ENCODE measurements around the gene ATP13A4. TPM values are rescaled to one million over a fixed set of nuclear protein-coding genes. Genes with fewer than 3 reads are reported as not detected.
"Not testable (repeated sequence)": the region's sequence is repeated elsewhere in the genome, so short reads cannot be mapped to it uniquely, and the experiment has no call there.

The ATP13A4 gene
- total RNA-seq, 1 donor from 2014 or later = not detected

DNA sequence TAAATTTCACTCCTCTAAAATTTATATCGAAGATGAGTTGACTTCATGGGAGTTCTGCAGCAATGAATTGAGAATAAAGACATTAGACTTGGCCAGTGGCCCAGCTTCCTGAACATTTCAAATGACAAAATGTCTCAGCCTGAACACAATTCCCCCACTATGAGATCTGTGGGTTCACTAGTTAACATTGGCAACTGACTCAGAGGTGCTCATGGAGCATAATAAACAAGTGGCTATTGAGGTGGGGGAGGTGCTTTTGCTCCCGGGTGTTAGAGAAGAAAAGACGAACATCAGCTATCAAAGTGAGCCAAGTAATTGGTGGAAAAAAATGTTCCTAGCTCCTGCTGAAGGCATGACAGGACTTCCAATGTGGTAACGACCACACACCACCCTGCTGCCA is 6.3 kb downstream of the ATP13A4 start:
- peaks cover 11% of the 10 kb centered on the region for H3K9me3 Mint-ChIP-seq (ENCODE audit: low read depth)

DNA sequence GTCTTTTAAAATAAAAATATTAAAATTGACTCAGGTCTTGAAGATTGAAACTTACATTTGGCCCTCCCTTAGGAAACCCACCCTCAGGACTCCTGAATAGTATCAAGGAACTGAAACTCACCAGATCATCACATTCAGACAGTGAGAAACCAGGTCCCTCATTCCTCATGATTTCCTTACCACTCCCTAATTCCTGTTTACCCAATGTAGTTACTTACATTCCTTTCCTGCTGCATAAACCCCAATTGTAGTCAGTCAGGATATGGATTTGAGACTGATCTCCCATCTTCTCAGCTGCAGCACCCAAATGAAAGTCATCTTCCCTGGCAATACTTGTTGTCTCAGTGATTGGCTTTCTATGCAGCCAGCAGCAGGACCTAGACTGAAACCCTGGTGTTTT is 8.6 kb downstream of the ATP13A4 start:
- no peak for DNase-seq (ENCODE audit: low spot score)
- TF ChIP-seq, protein P1, sequence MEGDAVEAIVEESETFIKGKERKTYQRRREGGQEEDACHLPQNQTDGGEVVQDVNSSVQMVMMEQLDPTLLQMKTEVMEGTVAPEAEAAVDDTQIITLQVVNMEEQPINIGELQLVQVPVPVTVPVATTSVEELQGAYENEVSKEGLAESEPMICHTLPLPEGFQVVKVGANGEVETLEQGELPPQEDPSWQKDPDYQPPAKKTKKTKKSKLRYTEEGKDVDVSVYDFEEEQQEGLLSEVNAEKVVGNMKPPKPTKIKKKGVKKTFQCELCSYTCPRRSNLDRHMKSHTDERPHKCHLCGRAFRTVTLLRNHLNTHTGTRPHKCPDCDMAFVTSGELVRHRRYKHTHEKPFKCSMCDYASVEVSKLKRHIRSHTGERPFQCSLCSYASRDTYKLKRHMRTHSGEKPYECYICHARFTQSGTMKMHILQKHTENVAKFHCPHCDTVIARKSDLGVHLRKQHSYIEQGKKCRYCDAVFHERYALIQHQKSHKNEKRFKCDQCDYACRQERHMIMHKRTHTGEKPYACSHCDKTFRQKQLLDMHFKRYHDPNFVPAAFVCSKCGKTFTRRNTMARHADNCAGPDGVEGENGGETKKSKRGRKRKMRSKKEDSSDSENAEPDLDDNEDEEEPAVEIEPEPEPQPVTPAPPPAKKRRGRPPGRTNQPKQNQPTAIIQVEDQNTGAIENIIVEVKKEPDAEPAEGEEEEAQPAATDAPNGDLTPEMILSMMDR (IDR thresholded peaks at IDR 0.05) = no peak
- Mint-ChIP-seq H3K4me1 (ENCODE audit: low read depth) (no peaks in the 10 kb centered on the region), H3K4me3 (ENCODE audit: unreplicated experiment) (no peak overlapping the region), H3K27me3 (ENCODE audit: low read depth) (peaks cover 5% of the 10 kb centered on the region), H3K36me3 (ENCODE audit: low read depth) (no peaks in the 10 kb centered on the region), H3K9me3 (ENCODE audit: low read depth) (peaks cover 14% of the 10 kb centered on the region), H3K27ac (ENCODE audit: unreplicated experiment) (no peak overlapping the region)

More for the DNA sequence above, 6.3 kb downstream of the ATP13A4 start:
- TF ChIP-seq, protein P1 (IDR thresholded peaks at IDR 0.05) = no peak
- DNase-seq (ENCODE audit: low spot score) = no peak
- Mint-ChIP-seq H3K4me3 (ENCODE audit: unreplicated experiment) (no peak overlapping the region), H3K36me3 (ENCODE audit: low read depth) (no peaks in the 10 kb centered on the region), H3K4me1 (ENCODE audit: low read depth) (no peaks in the 10 kb centered on the region), H3K27me3 (ENCODE audit: low read depth) (peaks cover 4% of the 10 kb centered on the region), H3K27ac (ENCODE audit: unreplicated experiment) (no peak overlapping the region)

GRCh38 chr3:193545304-193545703 is 9.4 kb downstream of the ATP13A4 start:
- no peak for DNase-seq (ENCODE audit: low spot score)
- peaks cover 14% of the 10 kb centered on the region for H3K9me3 Mint-ChIP-seq (ENCODE audit: low read depth)
- H3K4me1 Mint-ChIP-seq (ENCODE audit: low read depth) = no peaks in the 10 kb centered on the region
- no peaks in the 10 kb centered on the region for H3K36me3 Mint-ChIP-seq (ENCODE audit: low read depth)
- no peak overlapping the region for H3K4me3 Mint-ChIP-seq (ENCODE audit: unreplicated experiment)
- TF ChIP-seq, protein P1 (IDR thresholded peaks at IDR 0.05) = no peak
- H3K27ac Mint-ChIP-seq (ENCODE audit: unreplicated experiment) = no peak overlapping the region
- peaks cover 5% of the 10 kb centered on the region for H3K27me3 Mint-ChIP-seq (ENCODE audit: low read depth)

- no peak for DNase-seq (ENCODE audit: low spot score)
- Mint-ChIP-seq H3K4me1 (ENCODE audit: low read depth) (no peaks in the 10 kb centered on the region), H3K9me3 (ENCODE audit: low read depth) (peaks cover 14% of the 10 kb centered on the region), H3K36me3 (ENCODE audit: low read depth) (no peaks in the 10 kb centered on the region), H3K4me3 (ENCODE audit: unreplicated experiment) (no peak overlapping the region), H3K27ac (ENCODE audit: unreplicated experiment) (no peak overlapping the region), H3K27me3 (ENCODE audit: low read depth) (peaks cover 5% of the 10 kb centered on the region)
- TF ChIP-seq, protein P1 (IDR thresholded peaks at IDR 0.05) = no peak
These were observed 10.4 kb downstream of the ATP13A4 start for GRCh38 chr3:193544289-193544688.

- TF ChIP-seq, protein P1 (IDR thresholded peaks at IDR 0.05) = no peak
These were observed 24.2 kb downstream of the ATP13A4 start for GRCh38 chr3:193530231-193531165.

DNA sequence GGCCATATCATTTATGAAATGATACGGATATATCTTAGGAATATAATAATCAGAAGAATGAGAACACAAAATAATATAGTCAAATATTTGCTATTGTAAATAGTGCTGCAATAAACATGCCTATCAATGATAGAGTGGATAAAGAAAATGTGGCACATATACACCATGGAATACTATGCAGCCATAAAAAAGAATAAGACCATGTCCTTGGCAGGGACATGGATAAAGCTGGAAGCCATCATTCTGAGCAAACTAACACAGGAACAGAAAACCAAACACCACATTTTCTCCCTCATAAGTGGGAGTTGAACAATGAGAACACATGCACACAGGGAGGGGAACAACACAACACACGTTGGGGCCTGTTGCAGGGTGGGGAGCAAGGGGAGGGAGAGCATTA is 28.6 kb downstream of the ATP13A4 start:
- H3K4me3 Mint-ChIP-seq (ENCODE audit: unreplicated experiment); H3K36me3 Mint-ChIP-seq (ENCODE audit: low read depth); DNase-seq (ENCODE audit: low spot score); H3K9me3 Mint-ChIP-seq (ENCODE audit: low read depth); H3K4me1 Mint-ChIP-seq (ENCODE audit: low read depth); H3K27ac Mint-ChIP-seq (ENCODE audit: unreplicated experiment): not testable (repeated sequence)
- peaks cover 14% of the 10 kb centered on the region for H3K27me3 Mint-ChIP-seq (ENCODE audit: low read depth)

More at GRCh38 chr3:193530231-193531165, 24.2 kb downstream of the ATP13A4 start:
- H3K27ac Mint-ChIP-seq (ENCODE audit: unreplicated experiment) = no peak overlapping the region
- no peak for DNase-seq (ENCODE audit: low spot score)
- no peaks in the 10 kb centered on the region for H3K36me3 Mint-ChIP-seq (ENCODE audit: low read depth)
- H3K4me1 Mint-ChIP-seq (ENCODE audit: low read depth) = no peaks in the 10 kb centered on the region
- no peak overlapping the region for H3K4me3 Mint-ChIP-seq (ENCODE audit: unreplicated experiment)
- H3K9me3 Mint-ChIP-seq (ENCODE audit: low read depth) = no peaks in the 10 kb centered on the region
- peaks cover 18% of the 10 kb centered on the region for H3K27me3 Mint-ChIP-seq (ENCODE audit: low read depth)
